ENCODE results near the gene TMEM220.
A peak's percentile ranks its signal among the peaks of the same experiment; 100 is the strongest.

TMEM220 gene

GRCh38 chr17:10729334-10730193 lies at the start of gene TMEM220:
TMEM220 (minus strand) TSS chr17:10730023; CDS start chr17:10729851, 172 bp downstream.
- peak; percentile 20 for DNase-seq (ENCODE audit: low spot score)

- DNase-seq (ENCODE audit: low spot score) = no peak
These were observed 49.8 kb upstream of the TMEM220 start for GRCh38 chr17:10779609-10780008.

GRCh38 chr17:10777890-10778289 lies 48.1 kb upstream of the TMEM220 start:
- DNase-seq (ENCODE audit: low spot score) = no peak

GRCh38 chr17:10777131-10777807 lies 47.4 kb upstream of the TMEM220 start:
- no peak for DNase-seq (ENCODE audit: low spot score)

- DNase-seq (ENCODE audit: low spot score) = no peak
These were observed 46.6 kb upstream of the TMEM220 start for GRCh38 chr17:10776381-10776780.

GRCh38 chr17:10775740-10776356 lies 46.0 kb upstream of the TMEM220 start:
- DNase-seq (ENCODE audit: low spot score) = no peak

- DNase-seq (ENCODE audit: low spot score) = no peak
These were observed 45.2 kb upstream of the TMEM220 start for GRCh38 chr17:10775058-10775457.

- DNase-seq (ENCODE audit: low spot score) = no peak
These were observed 43.6 kb upstream of the TMEM220 start for GRCh38 chr17:10773391-10773790.

- DNase-seq (ENCODE audit: low spot score) = peak; percentile 57
These were observed 42.9 kb upstream of the TMEM220 start for GRCh38 chr17:10772425-10773380.

- no peak for DNase-seq (ENCODE audit: low spot score)
These were observed 41.3 kb upstream of the TMEM220 start for GRCh38 chr17:10771148-10771547.

GRCh38 chr17:10769840-10770239 lies 40.0 kb upstream of the TMEM220 start:
- no peak for DNase-seq (ENCODE audit: low spot score)

GRCh38 chr17:10768750-10769251 lies 39.0 kb upstream of the TMEM220 start:
- no peak for DNase-seq (ENCODE audit: low spot score)

- DNase-seq (ENCODE audit: low spot score) = no peak
These were observed 37.4 kb upstream of the TMEM220 start for GRCh38 chr17:10767232-10767631.

- no peak for DNase-seq (ENCODE audit: low spot score)
These were observed 32.2 kb upstream of the TMEM220 start for GRCh38 chr17:10762037-10762436.

GRCh38 chr17:10761281-10761680 lies 31.5 kb upstream of the TMEM220 start:
- DNase-seq (ENCODE audit: low spot score) = no peak

GRCh38 chr17:10758062-10758461 lies 28.2 kb upstream of the TMEM220 start:
- no peak for DNase-seq (ENCODE audit: low spot score)

- DNase-seq (ENCODE audit: low spot score) = no peak
These were observed 27.8 kb upstream of the TMEM220 start for GRCh38 chr17:10757647-10758046.

GRCh38 chr17:10757067-10757466 lies 27.2 kb upstream of the TMEM220 start:
- DNase-seq (ENCODE audit: low spot score) = no peak

- DNase-seq (ENCODE audit: low spot score) = no peak
These were observed 26.8 kb upstream of the TMEM220 start for GRCh38 chr17:10756619-10757018.

- no peak for DNase-seq (ENCODE audit: low spot score)
These were observed 26.4 kb upstream of the TMEM220 start for GRCh38 chr17:10756185-10756584.

- DNase-seq (ENCODE audit: low spot score) = no peak
These were observed 25.8 kb upstream of the TMEM220 start for GRCh38 chr17:10755592-10756127.

Data from activated CD4-positive, alpha-beta T cell treated with anti-CD3 and anti-CD28 coated beads, Interleukin-2, Interleukin-4, amounts not matched to agents 100 ng/mL and 50 ng/mL, durations not matched to agents 16 hours and 8 hours (primary cell).